ENCODE data around the gene PGAM1. TPM values are rescaled to one million over a fixed set of nuclear protein-coding genes. Genes with fewer than 3 reads are reported as not detected.
"Not testable (repeated sequence)": the region's sequence is repeated elsewhere in the genome, so short reads cannot be mapped to it uniquely, and the experiment has no call there.

The PGAM1 gene
- total RNA-seq, 1 donor from 2014 or later: 162 TPM

DNA sequence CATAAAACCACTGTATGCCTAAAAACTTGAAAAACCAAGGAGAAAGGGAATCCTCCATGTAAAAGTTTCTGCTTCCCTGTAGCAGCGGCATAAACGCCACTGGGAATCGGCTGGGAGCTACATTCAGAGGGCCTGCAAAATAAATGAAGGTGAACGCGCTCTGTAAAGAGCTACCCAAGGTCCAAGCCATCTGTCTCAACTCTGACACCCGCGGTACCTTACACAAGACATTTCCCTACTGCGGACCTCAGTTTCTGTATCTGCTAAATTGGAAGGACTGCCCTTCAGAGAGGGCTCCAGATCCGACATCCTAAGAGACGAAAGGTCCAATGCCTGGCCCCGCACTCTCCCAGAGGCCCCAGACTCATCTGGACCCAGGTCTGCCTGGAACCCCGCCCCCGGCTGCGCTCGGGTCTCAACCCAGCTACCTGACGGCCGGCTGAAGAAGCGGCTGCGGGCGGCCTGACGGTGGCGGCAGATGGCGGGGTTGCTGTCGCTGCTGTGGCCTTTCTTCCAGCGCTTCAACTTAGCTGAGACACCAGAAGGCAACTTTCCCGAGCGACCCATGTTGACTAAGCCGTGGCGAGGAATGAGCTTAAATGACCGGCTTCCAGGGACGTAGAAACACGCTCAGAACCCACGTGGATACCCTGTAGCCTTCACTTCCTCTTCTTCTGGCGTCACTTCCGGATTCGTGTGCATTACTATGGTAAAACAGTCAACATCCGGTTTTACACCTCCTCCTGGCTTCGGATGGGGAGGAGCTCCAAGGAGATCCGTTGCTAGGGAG, 25.1 kb upstream of the PGAM1 start, which contains the start of gene RRP12:
TSS of gene RRP12 (minus strand) at position 676 of the 790 bp plus-strand sequence. CDS start at position 567, 109 bp downstream.
- peak within 1 kb of the TSS; percentile 92 for H3K27ac Mint-ChIP-seq
- DNase-seq (peak; percentile 66), ATAC-seq (ENCODE audit: low read depth) (peak; percentile 89)
- POLR2A ChIA-PET: interaction anchor here (0.7 to 1.6 kb wide), 10 partner anchors 14 to 336 kb away, joined by 3 to 10 read pairs (median 3); partner anchors contain the start of genes ARHGAP19, EXOSC1, FRAT1 and ZDHHC16
- peaks cover 18% of the 10 kb centered on the region for H3K4me1 Mint-ChIP-seq
- TF ChIP-seq, protein P1, sequence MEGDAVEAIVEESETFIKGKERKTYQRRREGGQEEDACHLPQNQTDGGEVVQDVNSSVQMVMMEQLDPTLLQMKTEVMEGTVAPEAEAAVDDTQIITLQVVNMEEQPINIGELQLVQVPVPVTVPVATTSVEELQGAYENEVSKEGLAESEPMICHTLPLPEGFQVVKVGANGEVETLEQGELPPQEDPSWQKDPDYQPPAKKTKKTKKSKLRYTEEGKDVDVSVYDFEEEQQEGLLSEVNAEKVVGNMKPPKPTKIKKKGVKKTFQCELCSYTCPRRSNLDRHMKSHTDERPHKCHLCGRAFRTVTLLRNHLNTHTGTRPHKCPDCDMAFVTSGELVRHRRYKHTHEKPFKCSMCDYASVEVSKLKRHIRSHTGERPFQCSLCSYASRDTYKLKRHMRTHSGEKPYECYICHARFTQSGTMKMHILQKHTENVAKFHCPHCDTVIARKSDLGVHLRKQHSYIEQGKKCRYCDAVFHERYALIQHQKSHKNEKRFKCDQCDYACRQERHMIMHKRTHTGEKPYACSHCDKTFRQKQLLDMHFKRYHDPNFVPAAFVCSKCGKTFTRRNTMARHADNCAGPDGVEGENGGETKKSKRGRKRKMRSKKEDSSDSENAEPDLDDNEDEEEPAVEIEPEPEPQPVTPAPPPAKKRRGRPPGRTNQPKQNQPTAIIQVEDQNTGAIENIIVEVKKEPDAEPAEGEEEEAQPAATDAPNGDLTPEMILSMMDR (IDR thresholded peaks at IDR 0.05): no peak
- CTCF ChIA-PET: interaction anchor here (0.7 to 1.0 kb wide), 4 partner anchors 43 to 122 kb away, joined by 3 to 4 read pairs (median 3); no protein-coding TSS in a partner anchor
- intact Hi-C loops (cut with micrococcal nuclease): loop anchor here (1.0 kb wide), 9 partner anchors 17 to 286 kb away; partner anchors contain the start of genes ARHGAP19, AVPI1, EXOSC1 and FRAT1
- no peaks in the 10 kb centered on the region for H3K9me3 Mint-ChIP-seq
- H3K36me3 Mint-ChIP-seq (ENCODE audit: low read depth): peaks cover 17% of the 10 kb centered on the region
- H3K27me3 Mint-ChIP-seq: no peaks in the 10 kb centered on the region
- peak within 1 kb of the TSS; percentile 91 for H3K4me3 Mint-ChIP-seq

DNA sequence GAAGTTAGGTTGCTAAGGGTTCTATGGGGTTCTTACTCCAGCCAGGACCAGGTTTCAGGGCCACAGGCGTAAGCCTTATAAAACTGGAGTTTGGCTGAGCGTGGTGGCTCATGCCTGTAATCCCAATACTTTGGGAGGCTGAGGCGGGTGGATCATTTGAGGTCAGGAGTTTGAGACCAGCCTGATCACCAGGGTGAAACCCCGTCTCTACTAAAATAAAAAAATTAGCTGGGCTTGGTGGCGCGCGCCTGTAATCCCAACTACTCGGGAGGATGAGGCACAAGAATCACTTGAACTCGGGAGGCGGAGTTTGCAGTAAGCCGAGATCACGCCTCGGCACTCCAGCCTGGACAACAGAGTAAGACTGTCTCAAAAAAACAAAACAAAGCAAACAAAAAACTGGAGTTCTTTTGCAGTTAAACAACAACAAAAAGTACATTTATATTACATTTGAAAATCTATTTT, 24.5 kb upstream of the PGAM1 start:
- intact Hi-C loops (cut with micrococcal nuclease): loop anchor here (1.0 kb wide), 9 partner anchors 17 to 286 kb away; partner anchors contain the start of genes ARHGAP19, AVPI1, EXOSC1 and FRAT1
- ATAC-seq (ENCODE audit: low read depth): no peak
- no peaks in the 10 kb centered on the region for H3K9me3 Mint-ChIP-seq
- peak overlapping the region; percentile 91 for H3K4me3 Mint-ChIP-seq
- no peak for DNase-seq
- peaks cover 21% of the 10 kb centered on the region for H3K4me1 Mint-ChIP-seq
- TF ChIP-seq, protein P1 (IDR thresholded peaks at IDR 0.05): no peak
- H3K36me3 Mint-ChIP-seq (ENCODE audit: low read depth): peaks cover 11% of the 10 kb centered on the region
- peak overlapping the region; percentile 92 for H3K27ac Mint-ChIP-seq
- no peaks in the 10 kb centered on the region for H3K27me3 Mint-ChIP-seq
- CTCF ChIA-PET: interaction anchor here (0.7 to 1.0 kb wide), 3 partner anchors 44 to 123 kb away, joined by 3 to 4 read pairs (median 3); no protein-coding TSS in a partner anchor
- POLR2A ChIA-PET: interaction anchor here (1.0 to 1.6 kb wide), 9 partner anchors 13 to 335 kb away, joined by 3 to 10 read pairs (median 3); partner anchors contain the start of genes ARHGAP19, EXOSC1, FRAT1 and ZDHHC16

DNA sequence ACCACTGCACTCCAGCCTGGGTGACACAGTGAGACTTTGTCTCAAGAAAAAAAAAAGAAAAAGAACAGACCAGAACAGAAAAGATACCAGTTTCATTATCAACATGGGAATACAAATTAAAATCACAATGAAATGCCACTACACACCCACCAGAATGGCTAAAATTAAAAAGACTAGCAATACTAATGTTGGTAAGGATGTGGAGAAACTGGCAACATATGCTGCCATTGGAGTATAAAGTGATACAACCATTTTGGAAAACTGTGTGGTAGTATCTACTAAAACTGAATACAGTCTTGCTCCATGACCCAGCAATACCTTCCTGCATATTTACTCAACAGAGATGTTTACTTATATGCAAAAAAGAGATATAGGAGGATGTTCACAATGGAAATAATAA, 21.9 kb upstream of the PGAM1 start:
- TF ChIP-seq, protein P1 (IDR thresholded peaks at IDR 0.05): no peak
- intact Hi-C loops (cut with micrococcal nuclease): no loop called here
- Mint-ChIP-seq H3K4me1 (peaks cover 27% of the 10 kb centered on the region), H3K27me3 (no peaks in the 10 kb centered on the region), H3K4me3 (no peak overlapping the region), H3K27ac (no peak overlapping the region), H3K36me3 (ENCODE audit: low read depth) (peaks cover 8% of the 10 kb centered on the region), H3K9me3 (no peaks in the 10 kb centered on the region)
- DNase-seq (no peak), ATAC-seq (ENCODE audit: low read depth) (no peak)
- ChIA-PET POLR2A (interaction anchor here (0.9 kb wide), 1 partner anchor 19 kb away, joined by 6 read pairs; no protein-coding TSS in a partner anchor), CTCF (no interaction called here)

DNA sequence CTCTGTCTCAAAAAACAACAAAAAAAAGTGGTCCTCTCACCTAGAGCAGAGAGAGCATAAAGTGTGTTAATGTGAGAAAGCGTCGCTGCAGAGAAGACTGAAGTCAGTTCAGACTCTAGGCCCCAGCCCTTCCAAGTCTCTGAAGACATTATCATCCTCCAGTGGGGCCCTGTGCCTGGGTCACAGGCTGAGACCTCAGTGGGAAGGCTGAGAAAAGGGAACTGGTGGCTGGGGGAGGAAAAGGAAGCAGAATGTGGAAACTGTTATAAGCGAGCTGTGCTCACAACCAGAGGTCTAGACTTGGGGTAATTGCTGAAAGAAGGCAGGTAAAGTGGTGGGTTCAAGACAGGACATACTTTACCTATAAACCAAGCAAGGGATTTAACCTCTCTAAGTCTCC, 19.9 kb upstream of the PGAM1 start:
- peaks cover 2% of the 10 kb centered on the region for H3K36me3 Mint-ChIP-seq (ENCODE audit: low read depth)
- CTCF ChIA-PET: interaction anchor here (0.7 to 1.1 kb wide), 4 partner anchors 13 to 127 kb away, joined by 3 to 4 read pairs (median 4); no protein-coding TSS in a partner anchor
- peaks cover 14% of the 10 kb centered on the region for H3K4me1 Mint-ChIP-seq
- no peak for ATAC-seq (ENCODE audit: low read depth)
- no peaks in the 10 kb centered on the region for H3K9me3 Mint-ChIP-seq
- DNase-seq: no peak
- no peak overlapping the region for H3K4me3 Mint-ChIP-seq
- TF ChIP-seq, protein P1 (IDR thresholded peaks at IDR 0.05): no peak
- no peaks in the 10 kb centered on the region for H3K27me3 Mint-ChIP-seq
- H3K27ac Mint-ChIP-seq: no peak overlapping the region
- intact Hi-C loops (cut with micrococcal nuclease): no loop called here
- POLR2A ChIA-PET: no interaction called here

DNA sequence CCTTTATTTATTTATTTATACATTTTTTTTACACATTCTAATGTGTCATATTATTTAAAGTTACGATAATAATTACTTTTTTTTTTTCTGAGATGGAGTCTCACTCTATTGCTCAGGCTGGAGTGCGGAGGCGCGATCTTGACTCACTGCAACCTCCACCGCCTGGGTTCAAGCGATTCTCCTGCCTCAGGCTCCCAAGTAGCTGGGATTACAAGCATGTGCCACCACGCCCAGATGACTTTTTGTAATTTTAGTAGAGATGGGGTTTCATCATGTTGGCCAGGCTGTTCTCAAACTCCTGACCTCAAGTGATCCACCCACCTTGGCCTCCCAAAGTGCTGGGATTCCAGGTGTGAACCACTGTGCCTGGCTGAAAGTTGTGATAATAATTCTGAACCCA, 19.5 kb upstream of the PGAM1 start:
- DNase-seq; H3K36me3 Mint-ChIP-seq (ENCODE audit: low read depth); H3K4me1 Mint-ChIP-seq; H3K27me3 Mint-ChIP-seq; intact Hi-C loops (cut with micrococcal nuclease); H3K9me3 Mint-ChIP-seq; ATAC-seq (ENCODE audit: low read depth); H3K4me3 Mint-ChIP-seq; H3K27ac Mint-ChIP-seq: not testable (repeated sequence)
- CTCF ChIA-PET: interaction anchor here (0.7 to 1.1 kb wide), 4 partner anchors 13 to 128 kb away, joined by 3 to 4 read pairs (median 4); no protein-coding TSS in a partner anchor
- POLR2A ChIA-PET: interaction anchor here (0.7 kb wide), 1 partner anchor 13 kb away, joined by 5 read pairs; no protein-coding TSS in a partner anchor

Measured in activated B cell treated with CpG ODN at 0.5 μM for 24 hours (primary cell).